ENCODE data around the gene CETN1. TPM values are rescaled to one million over a fixed set of nuclear protein-coding genes. Genes with fewer than 3 reads are reported as not detected.

The CETN1 gene
- total RNA-seq, 1 experiment from 2014 or later, result not detected

- Histone ChIP-seq H3K9ac (ENCODE audit: low read length) (no peak overlapping the region), H3K9me3 (ENCODE audit: low read length) (no peaks in the 10 kb centered on the region), H3K4me1 (ENCODE audit: low read length) (no peaks in the 10 kb centered on the region), H3K79me2 (ENCODE audit: low read length) (no peaks in the 10 kb centered on the region), H2AFZ (ENCODE audit: low read length) (no peak overlapping the region), H3K4me2 (ENCODE audit: low read depth, low read length, poor library complexity, severe bottlenecking) (no peak overlapping the region), H3K4me3 (ENCODE audit: low read length) (no peak overlapping the region), H4K20me1 (ENCODE audit: insufficient read depth, low read depth, low read length) (no peaks in the 10 kb centered on the region), H3K27me3 (ENCODE audit: low read length) (no peaks in the 10 kb centered on the region), H3K9me2 (replicated peaks; ENCODE audit: insufficient read depth, low read length) (no peaks in the 10 kb centered on the region), H3K27ac (ENCODE audit: low read length) (no peak overlapping the region), H3K36me3 (ENCODE audit: insufficient read depth, low read length) (no peaks in the 10 kb centered on the region)
- no peak for DNase-seq
Measured at GRCh38 chr18:564708-565561, 15.2 kb upstream of the CETN1 start.

GRCh38 chr18:565562-566061 is 14.6 kb upstream of the CETN1 start:
- H3K36me3 ChIP-seq (ENCODE audit: insufficient read depth, low read length), result no peaks in the 10 kb centered on the region
- H3K9me2 ChIP-seq (replicated peaks; ENCODE audit: insufficient read depth, low read length), result no peaks in the 10 kb centered on the region
- H2AFZ ChIP-seq (ENCODE audit: low read length), result no peak overlapping the region
- H3K27me3 ChIP-seq (ENCODE audit: low read length), result no peaks in the 10 kb centered on the region
- no peak overlapping the region for H3K4me2 ChIP-seq (ENCODE audit: low read depth, low read length, poor library complexity, severe bottlenecking)
- H3K9me3 ChIP-seq (ENCODE audit: low read length), result no peaks in the 10 kb centered on the region
- no peak overlapping the region for H3K4me3 ChIP-seq (ENCODE audit: low read length)
- DNase-seq, result no peak
- H3K27ac ChIP-seq (ENCODE audit: low read length), result no peak overlapping the region
- no peak overlapping the region for H3K9ac ChIP-seq (ENCODE audit: low read length)
- H3K4me1 ChIP-seq (ENCODE audit: low read length), result no peaks in the 10 kb centered on the region
- H3K79me2 ChIP-seq (ENCODE audit: low read length), result no peaks in the 10 kb centered on the region
- no peaks in the 10 kb centered on the region for H4K20me1 ChIP-seq (ENCODE audit: insufficient read depth, low read depth, low read length)

- Histone ChIP-seq H3K27ac (ENCODE audit: low read length) (no peak overlapping the region), H3K36me3 (ENCODE audit: insufficient read depth, low read length) (no peaks in the 10 kb centered on the region), H3K27me3 (ENCODE audit: low read length) (no peaks in the 10 kb centered on the region), H4K20me1 (ENCODE audit: insufficient read depth, low read depth, low read length) (no peaks in the 10 kb centered on the region), H3K79me2 (ENCODE audit: low read length) (no peaks in the 10 kb centered on the region), H3K4me1 (ENCODE audit: low read length) (no peaks in the 10 kb centered on the region), H3K4me2 (ENCODE audit: low read depth, low read length, poor library complexity, severe bottlenecking) (no peak overlapping the region), H3K9me3 (ENCODE audit: low read length) (no peaks in the 10 kb centered on the region), H2AFZ (ENCODE audit: low read length) (no peak overlapping the region), H3K9ac (ENCODE audit: low read length) (no peak overlapping the region), H3K9me2 (replicated peaks; ENCODE audit: insufficient read depth, low read length) (no peaks in the 10 kb centered on the region), H3K4me3 (ENCODE audit: low read length) (no peak overlapping the region)
- no peak for DNase-seq
Measured at GRCh38 chr18:567122-567521, 13.1 kb upstream of the CETN1 start.

GRCh38 chr18:568731-569130 is 11.4 kb upstream of the CETN1 start:
- H3K79me2 ChIP-seq (ENCODE audit: low read length), result no peaks in the 10 kb centered on the region
- no peak overlapping the region for H3K9ac ChIP-seq (ENCODE audit: low read length)
- no peak overlapping the region for H2AFZ ChIP-seq (ENCODE audit: low read length)
- H3K27ac ChIP-seq (ENCODE audit: low read length), result no peak overlapping the region
- no peaks in the 10 kb centered on the region for H3K4me1 ChIP-seq (ENCODE audit: low read length)
- H3K4me3 ChIP-seq (ENCODE audit: low read length), result no peak overlapping the region
- no peak for DNase-seq
- no peaks in the 10 kb centered on the region for H3K9me3 ChIP-seq (ENCODE audit: low read length)
- H3K9me2 ChIP-seq (replicated peaks; ENCODE audit: insufficient read depth, low read length), result no peaks in the 10 kb centered on the region
- no peaks in the 10 kb centered on the region for H4K20me1 ChIP-seq (ENCODE audit: insufficient read depth, low read depth, low read length)
- no peaks in the 10 kb centered on the region for H3K36me3 ChIP-seq (ENCODE audit: insufficient read depth, low read length)
- H3K4me2 ChIP-seq (ENCODE audit: low read depth, low read length, poor library complexity, severe bottlenecking), result no peak overlapping the region
- H3K27me3 ChIP-seq (ENCODE audit: low read length), result no peaks in the 10 kb centered on the region

- DNase-seq, result no peak
- H3K9ac ChIP-seq (ENCODE audit: low read length), result no peak overlapping the region
- H3K79me2 ChIP-seq (ENCODE audit: low read length), result no peaks in the 10 kb centered on the region
- no peaks in the 10 kb centered on the region for H3K27me3 ChIP-seq (ENCODE audit: low read length)
- H3K36me3 ChIP-seq (ENCODE audit: insufficient read depth, low read length), result no peaks in the 10 kb centered on the region
- no peaks in the 10 kb centered on the region for H3K9me2 ChIP-seq (replicated peaks; ENCODE audit: insufficient read depth, low read length)
- no peak overlapping the region for H3K4me3 ChIP-seq (ENCODE audit: low read length)
- H3K4me2 ChIP-seq (ENCODE audit: low read depth, low read length, poor library complexity, severe bottlenecking), result no peak overlapping the region
- H2AFZ ChIP-seq (ENCODE audit: low read length), result no peak overlapping the region
- H4K20me1 ChIP-seq (ENCODE audit: insufficient read depth, low read depth, low read length), result no peaks in the 10 kb centered on the region
- no peak overlapping the region for H3K27ac ChIP-seq (ENCODE audit: low read length)
- H3K4me1 ChIP-seq (ENCODE audit: low read length), result no peaks in the 10 kb centered on the region
- H3K9me3 ChIP-seq (ENCODE audit: low read length), result no peaks in the 10 kb centered on the region
Measured at GRCh38 chr18:570256-570655, 9.9 kb upstream of the CETN1 start.

GRCh38 chr18:570697-571096 is 9.5 kb upstream of the CETN1 start:
- H2AFZ ChIP-seq (ENCODE audit: low read length), result no peak overlapping the region
- H3K4me3 ChIP-seq (ENCODE audit: low read length), result no peak overlapping the region
- H3K9me2 ChIP-seq (replicated peaks; ENCODE audit: insufficient read depth, low read length), result no peaks in the 10 kb centered on the region
- no peak overlapping the region for H3K4me2 ChIP-seq (ENCODE audit: low read depth, low read length, poor library complexity, severe bottlenecking)
- no peak overlapping the region for H3K27ac ChIP-seq (ENCODE audit: low read length)
- H3K36me3 ChIP-seq (ENCODE audit: insufficient read depth, low read length), result no peaks in the 10 kb centered on the region
- no peaks in the 10 kb centered on the region for H3K27me3 ChIP-seq (ENCODE audit: low read length)
- no peaks in the 10 kb centered on the region for H4K20me1 ChIP-seq (ENCODE audit: insufficient read depth, low read depth, low read length)
- DNase-seq, result no peak
- H3K4me1 ChIP-seq (ENCODE audit: low read length), result no peaks in the 10 kb centered on the region
- H3K9ac ChIP-seq (ENCODE audit: low read length), result no peak overlapping the region
- no peaks in the 10 kb centered on the region for H3K79me2 ChIP-seq (ENCODE audit: low read length)
- no peaks in the 10 kb centered on the region for H3K9me3 ChIP-seq (ENCODE audit: low read length)

- H3K9me3 ChIP-seq (ENCODE audit: low read length), result no peaks in the 10 kb centered on the region
- H3K4me2 ChIP-seq (ENCODE audit: low read depth, low read length, poor library complexity, severe bottlenecking), result no peak overlapping the region
- no peak overlapping the region for H3K9ac ChIP-seq (ENCODE audit: low read length)
- no peak for DNase-seq
- no peaks in the 10 kb centered on the region for H3K4me1 ChIP-seq (ENCODE audit: low read length)
- H3K36me3 ChIP-seq (ENCODE audit: insufficient read depth, low read length), result no peaks in the 10 kb centered on the region
- H4K20me1 ChIP-seq (ENCODE audit: insufficient read depth, low read depth, low read length), result no peaks in the 10 kb centered on the region
- H3K27me3 ChIP-seq (ENCODE audit: low read length), result no peaks in the 10 kb centered on the region
- H3K9me2 ChIP-seq (replicated peaks; ENCODE audit: insufficient read depth, low read length), result no peaks in the 10 kb centered on the region
- no peak overlapping the region for H3K4me3 ChIP-seq (ENCODE audit: low read length)
- H2AFZ ChIP-seq (ENCODE audit: low read length), result no peak overlapping the region
- H3K27ac ChIP-seq (ENCODE audit: low read length), result no peak overlapping the region
- H3K79me2 ChIP-seq (ENCODE audit: low read length), result no peaks in the 10 kb centered on the region
Measured at GRCh38 chr18:572091-572830, 7.9 kb upstream of the CETN1 start.

GRCh38 chr18:572831-573289 is 7.3 kb upstream of the CETN1 start:
- Histone ChIP-seq H3K4me2 (ENCODE audit: low read depth, low read length, poor library complexity, severe bottlenecking) (no peak overlapping the region), H3K27me3 (ENCODE audit: low read length) (no peaks in the 10 kb centered on the region), H2AFZ (ENCODE audit: low read length) (no peak overlapping the region), H4K20me1 (ENCODE audit: insufficient read depth, low read depth, low read length) (no peaks in the 10 kb centered on the region), H3K4me3 (ENCODE audit: low read length) (no peak overlapping the region), H3K9ac (ENCODE audit: low read length) (no peak overlapping the region), H3K79me2 (ENCODE audit: low read length) (no peaks in the 10 kb centered on the region), H3K9me2 (replicated peaks; ENCODE audit: insufficient read depth, low read length) (no peaks in the 10 kb centered on the region), H3K36me3 (ENCODE audit: insufficient read depth, low read length) (no peaks in the 10 kb centered on the region), H3K27ac (ENCODE audit: low read length) (no peak overlapping the region), H3K4me1 (ENCODE audit: low read length) (no peaks in the 10 kb centered on the region), H3K9me3 (ENCODE audit: low read length) (no peaks in the 10 kb centered on the region)
- DNase-seq, result no peak

Measured in Karpas-422 (cell line).